ENCODE results near the gene GNLY.

Gene GNLY

DNA sequence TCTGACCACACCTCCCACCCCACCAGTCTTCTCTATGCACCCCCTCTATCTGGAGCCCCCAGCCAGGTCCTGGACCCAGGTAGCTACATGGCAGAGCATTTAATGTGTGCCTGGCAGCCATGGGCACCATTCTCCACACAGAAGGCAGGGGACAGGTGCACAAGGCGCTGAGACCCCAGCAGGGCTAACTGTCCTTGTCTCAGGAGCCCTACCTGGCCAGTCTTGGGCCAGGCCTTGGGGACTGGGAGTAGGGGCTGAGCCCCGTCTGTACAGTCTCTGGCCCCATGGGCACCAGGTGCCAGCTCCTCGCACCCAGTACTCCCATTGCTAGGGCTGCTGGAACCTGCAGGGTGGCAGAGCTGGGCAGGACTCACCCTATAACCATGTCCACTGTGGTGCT lies 2.9 kb downstream of the GNLY start:
- DNase-seq (ENCODE audit: low read depth) = no peak
- no peak overlapping the region for H3K4me3 ChIP-seq (ENCODE audit: low read depth, low read length)
- TF ChIP-seq, protein P1, sequence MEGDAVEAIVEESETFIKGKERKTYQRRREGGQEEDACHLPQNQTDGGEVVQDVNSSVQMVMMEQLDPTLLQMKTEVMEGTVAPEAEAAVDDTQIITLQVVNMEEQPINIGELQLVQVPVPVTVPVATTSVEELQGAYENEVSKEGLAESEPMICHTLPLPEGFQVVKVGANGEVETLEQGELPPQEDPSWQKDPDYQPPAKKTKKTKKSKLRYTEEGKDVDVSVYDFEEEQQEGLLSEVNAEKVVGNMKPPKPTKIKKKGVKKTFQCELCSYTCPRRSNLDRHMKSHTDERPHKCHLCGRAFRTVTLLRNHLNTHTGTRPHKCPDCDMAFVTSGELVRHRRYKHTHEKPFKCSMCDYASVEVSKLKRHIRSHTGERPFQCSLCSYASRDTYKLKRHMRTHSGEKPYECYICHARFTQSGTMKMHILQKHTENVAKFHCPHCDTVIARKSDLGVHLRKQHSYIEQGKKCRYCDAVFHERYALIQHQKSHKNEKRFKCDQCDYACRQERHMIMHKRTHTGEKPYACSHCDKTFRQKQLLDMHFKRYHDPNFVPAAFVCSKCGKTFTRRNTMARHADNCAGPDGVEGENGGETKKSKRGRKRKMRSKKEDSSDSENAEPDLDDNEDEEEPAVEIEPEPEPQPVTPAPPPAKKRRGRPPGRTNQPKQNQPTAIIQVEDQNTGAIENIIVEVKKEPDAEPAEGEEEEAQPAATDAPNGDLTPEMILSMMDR (IDR thresholded peaks at IDR 0.05; ENCODE audit: low read depth, low read length, missing control alignments) = no peak

DNA sequence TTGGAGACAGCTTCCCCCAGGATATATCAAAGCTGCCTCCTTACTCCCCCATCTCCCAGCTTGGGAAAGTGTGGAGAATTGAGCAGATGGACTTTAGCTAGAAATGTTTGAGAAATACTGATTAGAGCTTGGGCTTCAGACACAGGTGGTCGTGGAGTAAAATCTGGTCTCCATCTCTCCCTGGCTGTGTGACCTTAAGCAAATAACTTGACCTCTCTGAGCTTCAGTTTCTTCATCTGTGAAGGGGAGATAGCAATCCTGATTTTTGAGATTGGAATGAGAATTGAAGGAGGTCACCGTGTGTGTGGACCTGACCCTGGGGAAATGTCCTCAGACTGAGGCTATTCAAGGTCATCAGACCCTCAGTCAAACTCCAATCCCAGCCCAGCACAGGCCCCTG lies 3.6 kb downstream of the GNLY start:
- no peak overlapping the region for H3K4me3 ChIP-seq (ENCODE audit: low read depth, low read length)
- DNase-seq (ENCODE audit: low read depth) = no peak
- TF ChIP-seq, protein P1 (IDR thresholded peaks at IDR 0.05; ENCODE audit: low read depth, low read length, missing control alignments) = no peak

DNA sequence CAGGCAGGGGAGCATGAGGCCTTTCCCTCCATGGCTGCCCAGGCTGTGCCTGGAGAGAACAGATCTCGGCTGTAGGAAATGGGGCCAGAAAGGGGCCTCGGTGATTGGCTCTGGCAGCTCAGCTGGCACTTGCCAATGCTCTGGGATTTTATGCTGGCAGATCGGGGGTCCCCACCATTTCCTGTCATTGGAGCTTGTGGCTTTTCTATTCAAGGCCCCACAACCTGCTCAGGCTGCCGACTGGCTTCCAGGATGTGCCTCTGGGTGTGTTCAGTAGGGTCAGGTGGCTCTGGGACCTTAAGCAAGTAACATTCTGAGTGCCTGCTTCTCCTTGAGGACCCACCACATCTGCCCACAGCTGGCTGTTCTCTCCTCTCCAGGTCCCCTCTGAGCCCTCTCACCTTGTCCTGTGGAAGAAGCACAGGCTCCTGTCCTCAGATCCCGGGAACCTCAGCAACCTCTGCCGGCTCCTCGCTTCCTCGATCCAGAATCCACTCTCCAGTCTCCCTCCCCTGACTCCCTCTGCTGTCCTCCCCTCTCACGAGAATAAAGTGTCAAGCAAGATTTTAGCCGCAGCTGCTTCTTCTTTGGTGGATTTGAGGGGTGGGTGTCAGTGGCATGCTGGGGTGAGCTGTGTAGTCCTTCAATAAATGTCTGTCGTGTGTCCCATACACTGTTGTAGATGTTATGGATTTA lies 4.2 kb downstream of the GNLY start:
- TF ChIP-seq, protein P1 (IDR thresholded peaks at IDR 0.05; ENCODE audit: low read depth, low read length, missing control alignments) = no peak
- no peak overlapping the region for H3K4me3 ChIP-seq (ENCODE audit: low read depth, low read length)
- DNase-seq (ENCODE audit: low read depth) = no peak

DNA sequence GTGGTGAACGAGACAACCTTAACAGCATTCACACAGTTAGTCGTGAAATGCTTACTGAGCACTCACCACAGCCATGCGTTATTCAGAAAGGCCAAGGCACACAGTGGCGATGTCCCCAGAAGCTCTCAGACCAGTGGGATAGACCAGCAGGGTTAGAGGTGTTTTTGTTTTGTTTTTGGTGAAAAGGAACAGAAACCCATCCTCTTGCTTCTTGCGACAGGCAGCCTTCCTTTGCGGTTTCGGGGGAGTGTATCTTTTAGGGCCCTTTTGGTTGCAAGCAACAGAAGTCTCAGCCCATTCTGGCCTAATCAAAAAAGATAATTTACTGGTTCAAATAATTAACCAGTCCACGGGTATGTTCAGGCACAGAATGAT lies 4.7 kb downstream of the GNLY start:
- DNase-seq (ENCODE audit: low read depth) = no peak
- H3K4me3 ChIP-seq (ENCODE audit: low read depth, low read length) = no peak overlapping the region
- TF ChIP-seq, protein P1 (IDR thresholded peaks at IDR 0.05; ENCODE audit: low read depth, low read length, missing control alignments) = no peak

DNA sequence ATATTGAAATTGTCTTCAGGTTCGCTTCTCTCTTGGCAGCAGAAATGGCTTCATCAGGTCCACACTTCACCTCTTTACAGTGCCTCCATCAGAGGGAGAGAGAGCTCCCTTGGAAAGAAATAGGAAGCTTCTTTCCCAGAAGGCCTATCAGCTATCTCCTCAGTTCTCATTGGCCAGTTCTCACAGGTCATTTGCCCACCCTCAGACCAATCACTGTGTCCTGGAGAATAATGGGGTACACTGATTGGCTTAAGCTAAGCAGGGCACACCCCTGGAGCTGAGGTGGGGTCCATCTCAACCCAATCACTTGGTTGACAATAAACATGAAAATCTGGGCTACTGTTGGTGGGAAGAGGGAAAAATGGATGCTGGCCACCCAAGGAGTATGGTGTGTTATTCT lies 5.2 kb downstream of the GNLY start:
- DNase-seq (ENCODE audit: low read depth) = no peak
- no peak overlapping the region for H3K4me3 ChIP-seq (ENCODE audit: low read depth, low read length)
- TF ChIP-seq, protein P1 (IDR thresholded peaks at IDR 0.05; ENCODE audit: low read depth, low read length, missing control alignments) = no peak

DNA sequence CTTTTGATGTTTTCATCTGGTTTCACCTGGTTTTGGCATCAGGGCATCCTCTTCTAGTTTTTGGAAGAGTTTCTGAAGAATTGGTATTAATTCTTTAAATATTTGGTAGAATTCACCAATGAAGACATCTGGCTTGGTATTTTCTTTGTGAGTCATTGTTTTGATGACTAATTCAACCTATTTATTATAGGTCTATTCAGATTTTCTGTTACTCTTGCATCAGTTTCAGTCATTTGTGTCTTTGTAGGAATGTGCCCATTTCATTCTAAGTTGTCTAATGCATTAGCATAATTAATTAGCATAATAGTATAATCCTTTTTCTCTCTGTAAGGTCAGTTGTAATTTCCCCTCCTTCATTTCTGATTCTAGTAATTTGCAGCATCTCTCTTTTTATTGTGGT lies 8.0 kb downstream of the GNLY start:
- TF ChIP-seq, protein P1 (IDR thresholded peaks at IDR 0.05; ENCODE audit: low read depth, low read length, missing control alignments) = no peak
- no peak overlapping the region for H3K4me3 ChIP-seq (ENCODE audit: low read depth, low read length)
- no peak for DNase-seq (ENCODE audit: low read depth)

DNA sequence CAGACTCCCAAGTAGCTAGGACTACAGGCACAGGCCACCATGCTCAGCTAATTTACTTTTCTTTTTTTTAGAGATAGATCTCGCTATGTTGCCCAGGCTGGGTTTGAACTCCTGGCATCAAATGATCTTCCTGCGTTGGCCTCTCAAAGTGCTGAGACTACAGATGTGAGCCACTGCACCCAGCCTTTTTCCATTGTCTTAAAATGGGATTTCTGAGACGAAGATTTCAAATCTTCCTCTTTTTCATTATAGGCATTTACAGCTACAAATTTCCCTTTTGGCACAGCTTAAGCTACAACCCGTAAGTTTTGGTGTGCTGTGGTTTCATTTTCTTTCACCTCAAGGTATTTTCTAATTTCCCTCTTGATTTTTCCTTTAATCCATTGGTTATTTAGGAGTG lies 8.6 kb downstream of the GNLY start:
- no peak for DNase-seq (ENCODE audit: low read depth)
- no peak overlapping the region for H3K4me3 ChIP-seq (ENCODE audit: low read depth, low read length)
- TF ChIP-seq, protein P1 (IDR thresholded peaks at IDR 0.05; ENCODE audit: low read depth, low read length, missing control alignments) = no peak
